Skin of body (tissue), 2 donors: Measurements from ENCODE around the gene HDAC4. TPM values are rescaled to one million over a fixed set of nuclear protein-coding genes. Genes with fewer than 3 reads are reported as not detected.

Source experiments
- DNase-seq: peaks from one replicate; lab custom pipeline; 2025; lab: John Stamatoyannopoulos, UW
- total RNA-seq: library from RNA; depleted of rRNA; stranded (reverse); fragments of >200 nt; gene quantifications from one replicate; pipeline ENCODE4 v1.2.3, GENCODE V29; 2014

HDAC4 gene
- total RNA-seq, 1 donor from 2014 or later = 22.8 TPM

- DNase-seq = no peak
These were observed 46.6 kb downstream of the HDAC4 start for GRCh38 chr2:239354132-239354790.

- no peak for DNase-seq
These were observed 47.1 kb downstream of the HDAC4 start for GRCh38 chr2:239353692-239354091.

GRCh38 chr2:239351687-239352086, 49.1 kb downstream of the HDAC4 start:
- DNase-seq = no peak

GRCh38 chr2:239349453-239350135, 51.2 kb downstream of the HDAC4 start:
- no peak for DNase-seq

- no peak for DNase-seq
These were observed 52.0 kb downstream of the HDAC4 start for GRCh38 chr2:239348563-239349452.

GRCh38 chr2:239346676-239347075, 54.1 kb downstream of the HDAC4 start:
- DNase-seq = no peak

GRCh38 chr2:239345251-239345650, 55.6 kb downstream of the HDAC4 start:
- DNase-seq = no peak

GRCh38 chr2:239344857-239345216, 56.0 kb downstream of the HDAC4 start:
- DNase-seq = no peak

- DNase-seq = no peak
These were observed 56.6 kb downstream of the HDAC4 start for GRCh38 chr2:239343946-239344856.

- no peak for DNase-seq
These were observed 57.4 kb downstream of the HDAC4 start for GRCh38 chr2:239343460-239343859.

GRCh38 chr2:239341840-239342239, 59.0 kb downstream of the HDAC4 start:
- no peak for DNase-seq

GRCh38 chr2:239341146-239341732, 59.6 kb downstream of the HDAC4 start:
- no peak for DNase-seq

- DNase-seq = no peak
These were observed 60.9 kb downstream of the HDAC4 start for GRCh38 chr2:239339726-239340601.

GRCh38 chr2:239339241-239339640, 61.6 kb downstream of the HDAC4 start:
- DNase-seq = no peak

GRCh38 chr2:239337877-239338484, 62.8 kb downstream of the HDAC4 start:
- DNase-seq = no peak

- no peak for DNase-seq
These were observed 63.5 kb downstream of the HDAC4 start for GRCh38 chr2:239337122-239337876.

GRCh38 chr2:239331560-239331959, 69.3 kb downstream of the HDAC4 start:
- no peak for DNase-seq

GRCh38 chr2:239330836-239331235, 70.0 kb downstream of the HDAC4 start:
- no peak for DNase-seq
